AG10803 (cell line): Measurements from ENCODE around the gene DLX3.

Experiments used
- DNase-seq: peaks from one replicate; pipeline ENCODE4 v3.0.0; 2010; ENCODE audit warnings: low read depth
- H3K4me3 ChIP-seq: 2 replicates; pipeline ENCODE4 v1.5.1; 2011; ENCODE audit warnings: mild to moderate bottlenecking, low read length, control low read depth
- TF ChIP-seq, protein P1 (sequence below): conservative IDR thresholded peaks from 2 replicates; pipeline ENCODE4 v1.5.1; 2011; ENCODE audit warnings: mild to moderate bottlenecking, low read length, control low read depth, inconsistent platforms

DLX3 gene

DNA sequence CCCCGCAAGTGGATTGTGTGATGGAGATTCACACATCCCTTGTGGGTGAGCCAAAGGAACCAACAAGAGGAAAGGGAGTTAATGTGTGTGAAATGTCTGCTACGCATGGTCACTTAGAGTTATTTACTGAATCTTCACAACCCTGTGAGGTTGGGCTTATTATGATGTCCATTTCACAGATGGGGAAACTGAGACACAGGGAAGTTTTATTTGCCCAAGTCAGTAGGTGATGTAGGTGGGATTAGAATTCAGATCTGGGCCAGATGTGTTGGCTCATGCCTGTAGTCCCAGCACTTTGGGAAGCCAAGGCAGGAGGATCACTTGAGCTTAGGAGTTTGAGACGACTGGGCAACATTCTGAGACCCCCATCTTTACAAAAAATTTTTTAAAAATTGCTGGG, 37.7 kb downstream of the DLX3 start:
- TF ChIP-seq, protein P1, sequence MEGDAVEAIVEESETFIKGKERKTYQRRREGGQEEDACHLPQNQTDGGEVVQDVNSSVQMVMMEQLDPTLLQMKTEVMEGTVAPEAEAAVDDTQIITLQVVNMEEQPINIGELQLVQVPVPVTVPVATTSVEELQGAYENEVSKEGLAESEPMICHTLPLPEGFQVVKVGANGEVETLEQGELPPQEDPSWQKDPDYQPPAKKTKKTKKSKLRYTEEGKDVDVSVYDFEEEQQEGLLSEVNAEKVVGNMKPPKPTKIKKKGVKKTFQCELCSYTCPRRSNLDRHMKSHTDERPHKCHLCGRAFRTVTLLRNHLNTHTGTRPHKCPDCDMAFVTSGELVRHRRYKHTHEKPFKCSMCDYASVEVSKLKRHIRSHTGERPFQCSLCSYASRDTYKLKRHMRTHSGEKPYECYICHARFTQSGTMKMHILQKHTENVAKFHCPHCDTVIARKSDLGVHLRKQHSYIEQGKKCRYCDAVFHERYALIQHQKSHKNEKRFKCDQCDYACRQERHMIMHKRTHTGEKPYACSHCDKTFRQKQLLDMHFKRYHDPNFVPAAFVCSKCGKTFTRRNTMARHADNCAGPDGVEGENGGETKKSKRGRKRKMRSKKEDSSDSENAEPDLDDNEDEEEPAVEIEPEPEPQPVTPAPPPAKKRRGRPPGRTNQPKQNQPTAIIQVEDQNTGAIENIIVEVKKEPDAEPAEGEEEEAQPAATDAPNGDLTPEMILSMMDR, result no peak
- no peak for DNase-seq
- H3K4me3 ChIP-seq, result no peak overlapping the region

DNA sequence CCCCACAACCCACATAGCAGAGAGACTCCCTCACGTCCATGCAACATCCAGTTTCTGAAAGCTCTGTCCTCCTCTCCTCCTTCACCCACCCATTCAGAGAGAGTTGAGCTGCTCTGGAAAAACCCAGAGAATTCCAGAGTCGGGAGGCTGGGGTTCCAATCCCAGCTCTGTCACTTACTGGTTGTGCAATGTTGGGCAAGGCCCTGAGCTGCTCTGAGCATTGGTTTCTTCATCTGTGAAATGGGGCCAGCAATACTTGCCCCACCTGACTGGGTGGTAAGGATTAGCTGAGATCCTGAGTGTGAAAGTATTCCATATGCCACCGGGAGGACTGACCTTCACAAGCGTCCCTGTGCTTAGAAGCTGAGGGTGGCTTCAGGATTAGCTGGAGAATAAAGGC, 38.2 kb downstream of the DLX3 start:
- TF ChIP-seq, protein P1, result no peak
- no peak overlapping the region for H3K4me3 ChIP-seq
- DNase-seq, result no peak

DNA sequence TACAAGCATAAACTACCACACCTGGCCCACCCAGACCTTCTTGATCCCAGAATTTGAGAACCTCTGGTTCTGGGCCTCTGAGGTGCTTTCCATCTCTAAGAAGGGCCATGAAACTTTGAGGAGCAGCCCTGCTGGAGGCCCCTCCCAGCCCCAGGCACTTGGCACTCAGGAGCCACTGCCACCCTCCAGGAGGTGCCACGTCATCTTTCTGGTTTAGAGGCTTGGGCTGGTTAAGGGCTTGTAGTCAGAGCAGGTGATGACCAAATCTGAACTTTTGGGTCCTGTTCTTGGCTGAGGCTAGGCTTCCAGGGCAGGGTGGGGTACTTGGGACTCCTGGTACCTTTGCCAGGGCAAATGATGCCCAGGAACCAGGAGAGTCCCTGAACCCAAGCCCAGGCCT, 39.9 kb downstream of the DLX3 start:
- DNase-seq, result no peak
- TF ChIP-seq, protein P1, result no peak
- no peak overlapping the region for H3K4me3 ChIP-seq

DNA sequence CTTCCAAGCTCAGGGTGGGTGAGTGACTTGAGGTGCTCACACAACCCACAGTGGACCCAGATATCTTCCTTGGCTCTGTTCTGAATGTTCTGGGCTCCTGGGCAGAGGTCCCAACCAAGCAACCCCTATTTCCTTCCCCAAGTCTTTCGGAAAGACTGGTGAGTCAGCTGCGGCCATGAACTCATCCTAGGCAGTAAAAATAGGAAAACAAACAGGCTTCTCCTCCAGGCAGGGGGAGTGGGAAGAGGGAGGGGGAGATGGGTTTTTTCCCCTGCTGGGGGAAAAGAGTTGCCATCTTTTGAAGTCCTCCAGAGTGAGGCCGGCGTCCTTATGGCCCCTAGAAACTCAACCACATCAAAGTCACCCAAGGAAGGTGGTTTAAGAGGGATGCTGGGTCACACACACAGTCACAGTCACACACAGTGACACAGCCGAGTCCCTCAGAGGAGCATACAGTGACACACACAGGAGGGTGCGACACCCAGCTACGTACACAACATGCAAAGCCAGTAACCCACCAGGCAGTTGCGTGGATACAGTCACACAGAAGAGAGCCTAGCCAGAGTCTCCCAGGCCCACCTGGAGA, 42.0 kb downstream of the DLX3 start:
- no peak overlapping the region for H3K4me3 ChIP-seq
- TF ChIP-seq, protein P1, result no peak
- DNase-seq, result no peak

DNA sequence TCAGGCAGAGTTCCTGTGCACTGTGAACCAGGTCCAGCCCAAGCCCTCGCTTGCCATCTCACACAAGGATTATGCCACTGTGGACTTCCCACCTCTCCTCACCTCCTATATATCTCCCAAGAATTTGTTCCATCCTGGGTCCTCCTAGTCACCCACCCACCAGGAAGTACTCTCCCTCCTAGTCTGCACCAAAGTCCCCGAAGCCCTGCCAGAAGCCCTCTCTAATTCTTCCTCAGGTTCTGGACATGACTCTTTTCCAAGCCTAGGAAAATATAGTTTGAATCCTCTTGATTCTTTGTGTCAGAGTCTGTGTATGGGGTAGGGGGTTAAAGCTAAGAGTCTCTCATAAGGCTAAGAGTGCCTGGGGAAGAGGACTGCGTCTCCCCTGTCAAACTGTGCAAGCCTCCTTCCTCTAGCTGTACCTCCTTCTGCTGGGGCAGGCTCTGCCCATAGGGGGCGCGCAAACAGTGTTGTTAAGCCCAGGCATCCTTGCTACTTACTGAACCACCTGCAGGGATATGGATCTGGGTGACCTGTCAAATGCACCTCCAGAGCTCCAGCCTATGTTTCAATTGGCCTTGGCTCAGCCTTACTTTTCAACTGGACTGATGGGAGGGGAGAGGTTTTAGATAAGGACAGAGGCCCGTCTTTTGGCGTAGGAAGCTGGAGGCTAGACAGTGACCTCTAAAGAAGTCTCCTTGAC, 42.7 kb downstream of the DLX3 start:
- H3K4me3 ChIP-seq, result no peak overlapping the region
- peak; percentile 51 for DNase-seq
- TF ChIP-seq, protein P1, result peak; percentile 86

DNA sequence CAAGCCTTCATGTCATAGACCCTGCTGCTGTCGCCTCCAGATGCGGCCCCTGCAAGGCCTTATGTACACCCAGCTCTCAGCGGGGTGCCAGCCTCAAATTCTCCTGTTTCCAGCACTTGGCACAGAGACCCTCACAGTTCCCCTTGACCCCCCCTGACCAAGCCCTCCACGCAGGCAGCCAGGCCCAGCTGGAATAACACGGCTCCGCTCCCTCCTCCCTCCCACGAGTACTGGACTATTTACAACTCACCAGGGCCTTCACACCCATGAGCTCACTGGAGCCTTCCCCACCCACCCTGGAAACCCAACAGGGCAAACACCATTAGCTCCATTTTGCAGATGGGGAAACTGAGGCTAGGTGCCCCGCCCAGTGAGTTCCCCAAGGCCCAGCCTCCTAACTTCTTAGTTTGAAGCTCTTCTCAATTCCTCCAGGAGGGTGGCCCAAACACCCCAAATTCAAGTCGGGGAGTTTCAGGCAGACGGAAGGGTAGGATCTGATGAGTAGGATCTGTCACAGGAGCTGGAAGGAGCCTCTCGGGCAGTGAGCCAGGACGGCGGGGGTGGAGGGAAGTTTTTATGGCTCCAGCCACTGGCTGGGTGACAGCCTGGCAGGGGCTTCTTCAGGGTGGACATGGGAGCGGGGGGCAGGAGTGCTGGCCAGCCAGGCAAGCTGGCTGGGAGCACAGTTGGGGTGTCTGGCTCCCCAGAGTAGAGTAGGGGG, 43.5 kb downstream of the DLX3 start:
- H3K4me3 ChIP-seq, result no peak overlapping the region
- TF ChIP-seq, protein P1, result no peak
- DNase-seq, result no peak
